Fibroblast of lung (primary cell): ENCODE data around the gene MRPL39.

Source experiments
- CTCF ChIP-seq, 2 donors: IDR thresholded peaks in 1 of 2; conservative IDR thresholded peaks in 1 of 2; 1 replicate in 1 of 2; 2 replicates in 1 of 2; pipeline ENCODE4 v1.5.1; 2011 to 2012; ENCODE audit warnings: low read length in 2 of 2, control low read depth in 1 of 2, inconsistent platforms in 1 of 2, low read depth in 1 of 2, mild to moderate bottlenecking in 1 of 2
- EZH2 ChIP-seq: IDR thresholded peaks from 2 replicates; pipeline ENCODE4 v1.5.1; 2012; ENCODE audit warnings: low read length, control low read depth, mild to moderate bottlenecking; ENCODE audit errors: missing control alignments

- no peak for TF ChIP-seq CTCF (conservative IDR thresholded peaks at IDR 0.05 in 1 of 2, IDR thresholded peaks at IDR 0.05 in 1 of 2; ENCODE audit: low read depth in 1 of 2, low read length in 2 of 2)
- no peak for TF ChIP-seq EZH2
Observed at GRCh38 chr21:25564349-25564948, 42.8 kb downstream of the MRPL39 start.
